Neutrophil (primary cell): Measurements from ENCODE around the gene NPAS3.

Experiments
- H3K27ac ChIP-seq: fragments of 200-600 bp; sonication (generic); 2 replicates; pipeline ENCODE4 v1.5.1; 2016; ENCODE audit warnings: mild to moderate bottlenecking, moderate library complexity
- H3K27me3 ChIP-seq: fragments of 200-600 bp; sonication (generic); 2 replicates; pipeline ENCODE4 v1.6.0; 2016; ENCODE audit warnings: mild to moderate bottlenecking
- H3K36me3 ChIP-seq: fragments of 200-600 bp; sonication (generic); 2 replicates; pipeline ENCODE4 v1.5.1; 2017
- H3K4me1 ChIP-seq, 2 experiments: fragments of 200-600 bp in 1 of 2; sonication (generic) in 1 of 2; 1 replicate in 1 of 2; 2 replicates in 1 of 2; pipeline versions ENCODE4 v1.5.1 to v1.6.1; 2013 to 2016; ENCODE audit warnings: low read depth in 1 of 2, low read length in 1 of 2, mild to moderate bottlenecking in 1 of 2, moderate library complexity in 1 of 2; ENCODE audit not compliant: control insufficient read depth in 1 of 2, insufficient read depth in 1 of 2
- H3K4me3 ChIP-seq, 2 experiments: fragments of 200-600 bp in 1 of 2; sonication (generic) in 1 of 2; 1 replicate in 1 of 2; 2 replicates in 1 of 2; pipeline ENCODE4 v1.5.1; 2013 to 2016; ENCODE audit warnings: low read depth in 1 of 2, low read length in 1 of 2, mild to moderate bottlenecking in 1 of 2, moderate library complexity in 1 of 2
- H3K9me3 ChIP-seq: fragments of 200-600 bp; sonication (generic); 2 replicates; pipeline ENCODE4 v1.5.1; 2016
- CTCF ChIP-seq: fragments of 200-600 bp; sonication (generic); IDR thresholded peaks from 2 replicates; pipeline ENCODE4 v1.5.1; 2016; ENCODE audit warnings: antibody characterized with exemption

Gene NPAS3

GRCh38 chr14:33689680-33690079 is 751.0 kb downstream of the NPAS3 start:
- Histone ChIP-seq H3K4me3 (no peak overlapping the region), H3K27ac (no peak overlapping the region), H3K9me3 (no peaks in the 10 kb centered on the region), H3K27me3 (no peaks in the 10 kb centered on the region), H3K4me1 (no peaks in the 10 kb centered on the region), H3K36me3 (no peaks in the 10 kb centered on the region)
- TF ChIP-seq CTCF, result no peak

GRCh38 chr14:33691907-33692306 is 753.2 kb downstream of the NPAS3 start:
- no peak for TF ChIP-seq CTCF
- Histone ChIP-seq H3K9me3 (no peaks in the 10 kb centered on the region), H3K36me3 (no peaks in the 10 kb centered on the region), H3K27me3 (no peaks in the 10 kb centered on the region), H3K4me3 (no peak overlapping the region), H3K27ac (no peak overlapping the region), H3K4me1 (no peaks in the 10 kb centered on the region)

- no peak overlapping the region for H3K27ac ChIP-seq
- no peaks in the 10 kb centered on the region for H3K27me3 ChIP-seq
- no peak for TF ChIP-seq CTCF
- H3K4me3 ChIP-seq, result no peak overlapping the region
- no peaks in the 10 kb centered on the region for H3K4me1 ChIP-seq
- H3K36me3 ChIP-seq, result no peaks in the 10 kb centered on the region
- no peaks in the 10 kb centered on the region for H3K9me3 ChIP-seq
Observed at GRCh38 chr14:33692762-33693161, 754.1 kb downstream of the NPAS3 start.

GRCh38 chr14:33693237-33693636 is 754.6 kb downstream of the NPAS3 start:
- no peaks in the 10 kb centered on the region for H3K36me3 ChIP-seq
- TF ChIP-seq CTCF, result no peak
- no peaks in the 10 kb centered on the region for H3K4me1 ChIP-seq
- no peak overlapping the region for H3K27ac ChIP-seq
- H3K27me3 ChIP-seq, result no peaks in the 10 kb centered on the region
- no peaks in the 10 kb centered on the region for H3K9me3 ChIP-seq
- H3K4me3 ChIP-seq, result no peak overlapping the region

- no peak for TF ChIP-seq CTCF
- Histone ChIP-seq H3K9me3 (no peaks in the 10 kb centered on the region), H3K27ac (no peak overlapping the region), H3K4me3 (no peak overlapping the region), H3K27me3 (no peaks in the 10 kb centered on the region), H3K4me1 (no peaks in the 10 kb centered on the region), H3K36me3 (no peaks in the 10 kb centered on the region)
Observed at GRCh38 chr14:33696165-33696564, 757.5 kb downstream of the NPAS3 start.
